Lung microvascular endothelial cell (primary cell): ENCODE measurements around the gene ADAMTS2. TPM values are rescaled to one million over a fixed set of nuclear protein-coding genes. Genes with fewer than 3 reads are reported as not detected.
A peak's percentile ranks its signal among the peaks of the same experiment; 100 is the strongest.

Experiments
- DNase-seq, 2 donors: peaks; one replicate each; pipeline versions ENCODE4 v3.0.0 to v3.0.0-alpha.2; 2010; ENCODE audit warnings: low read depth in 2 of 2
- total RNA-seq: library from RNA; depleted of rRNA; stranded (reverse); fragments of >200 nt; gene quantifications from 2 replicates; pipeline ENCODE4 v1.2.1, GENCODE V29; 2014

Gene ADAMTS2
- total RNA-seq, 1 donor from 2014 or later = 0.40 TPM

- DNase-seq = peak in 1 of 2 donors; percentile 27
Observed at GRCh38 chr5:179142434-179143198, 202.6 kb downstream of the ADAMTS2 start.

DNA sequence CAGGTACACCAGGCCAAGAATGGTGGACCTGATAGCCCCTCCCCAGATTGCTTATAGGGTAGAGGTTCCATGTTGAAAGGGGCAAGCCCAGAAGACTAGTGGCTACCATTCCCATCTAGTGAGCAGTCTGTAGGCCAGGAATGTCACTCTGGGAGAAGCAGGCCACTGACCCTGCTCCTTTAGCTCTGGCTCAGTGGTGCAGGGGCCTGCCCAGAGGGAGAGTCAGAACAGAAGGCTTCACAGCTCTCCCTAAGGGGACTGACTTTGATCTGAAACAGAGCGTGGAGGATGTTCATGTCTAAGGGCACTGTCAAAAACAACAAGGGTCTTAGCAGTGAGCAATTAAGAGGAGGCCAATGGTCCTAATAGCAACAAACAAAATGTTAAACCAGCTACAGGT is 203.4 kb downstream of the ADAMTS2 start:
- DNase-seq = no peak

GRCh38 chr5:179140293-179140692 is 205.0 kb downstream of the ADAMTS2 start:
- DNase-seq = no peak

- DNase-seq = no peak
Observed at GRCh38 chr5:179139936-179140235, 205.4 kb downstream of the ADAMTS2 start.

DNA sequence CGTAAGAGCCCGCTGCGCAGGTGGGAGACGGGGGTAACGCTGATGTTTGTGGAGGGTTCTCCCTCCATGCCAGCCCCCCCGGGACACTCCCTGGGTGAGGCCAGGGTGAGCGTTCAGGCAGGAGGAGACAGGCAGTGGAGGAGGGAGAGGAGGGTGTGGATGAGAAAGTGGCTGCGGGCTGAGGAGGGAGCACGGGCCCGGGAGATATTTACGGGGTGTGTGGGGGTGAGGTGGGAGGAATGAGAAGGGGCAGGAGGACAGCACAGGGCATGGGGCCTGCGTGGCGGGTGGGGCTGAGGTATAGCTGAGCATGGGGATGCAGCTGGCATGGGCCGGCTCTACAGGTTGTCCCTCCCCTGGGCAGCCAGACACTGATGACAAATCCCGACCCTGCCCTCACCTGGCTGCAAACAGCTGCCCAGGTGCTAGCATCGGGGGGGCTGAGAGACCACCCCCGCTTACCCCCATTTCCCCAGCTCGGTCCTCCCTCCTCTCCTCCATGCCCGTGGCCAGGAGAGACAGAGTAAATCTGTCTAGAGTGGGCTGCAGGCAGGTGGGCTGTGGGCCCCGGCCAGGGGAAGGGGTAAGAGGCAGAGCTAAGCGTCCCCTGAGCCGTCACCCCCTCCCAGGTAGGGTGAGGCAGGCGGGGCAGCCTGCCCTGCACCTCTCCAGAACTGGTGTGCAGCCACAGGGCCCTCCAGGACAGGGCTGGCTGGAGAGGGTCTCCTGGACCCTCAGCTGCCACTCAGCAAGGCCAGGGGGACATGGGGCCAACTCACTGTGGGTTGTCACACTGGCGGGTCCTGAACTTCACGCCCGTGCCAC is 205.9 kb downstream of the ADAMTS2 start:
- DNase-seq = no peak

DNA sequence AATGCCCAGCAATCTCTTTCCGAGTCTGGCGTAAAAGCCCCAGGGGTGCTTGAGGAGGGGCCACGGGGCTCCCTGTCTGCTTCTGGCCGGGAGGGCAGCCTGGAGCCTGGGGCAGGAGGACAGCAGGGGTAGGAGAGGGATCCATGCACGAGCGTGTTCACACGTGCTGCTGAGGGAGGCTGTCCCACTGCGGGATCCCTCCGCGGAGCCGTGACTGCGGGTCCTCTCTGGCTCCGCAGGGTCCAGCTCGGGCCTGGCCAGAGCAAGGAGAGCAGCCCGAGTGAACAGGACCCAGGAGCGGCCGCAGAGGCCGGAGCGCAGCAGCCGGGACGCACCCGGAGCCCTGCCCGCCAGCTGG is 206.7 kb downstream of the ADAMTS2 start:
- no peak for DNase-seq

DNA sequence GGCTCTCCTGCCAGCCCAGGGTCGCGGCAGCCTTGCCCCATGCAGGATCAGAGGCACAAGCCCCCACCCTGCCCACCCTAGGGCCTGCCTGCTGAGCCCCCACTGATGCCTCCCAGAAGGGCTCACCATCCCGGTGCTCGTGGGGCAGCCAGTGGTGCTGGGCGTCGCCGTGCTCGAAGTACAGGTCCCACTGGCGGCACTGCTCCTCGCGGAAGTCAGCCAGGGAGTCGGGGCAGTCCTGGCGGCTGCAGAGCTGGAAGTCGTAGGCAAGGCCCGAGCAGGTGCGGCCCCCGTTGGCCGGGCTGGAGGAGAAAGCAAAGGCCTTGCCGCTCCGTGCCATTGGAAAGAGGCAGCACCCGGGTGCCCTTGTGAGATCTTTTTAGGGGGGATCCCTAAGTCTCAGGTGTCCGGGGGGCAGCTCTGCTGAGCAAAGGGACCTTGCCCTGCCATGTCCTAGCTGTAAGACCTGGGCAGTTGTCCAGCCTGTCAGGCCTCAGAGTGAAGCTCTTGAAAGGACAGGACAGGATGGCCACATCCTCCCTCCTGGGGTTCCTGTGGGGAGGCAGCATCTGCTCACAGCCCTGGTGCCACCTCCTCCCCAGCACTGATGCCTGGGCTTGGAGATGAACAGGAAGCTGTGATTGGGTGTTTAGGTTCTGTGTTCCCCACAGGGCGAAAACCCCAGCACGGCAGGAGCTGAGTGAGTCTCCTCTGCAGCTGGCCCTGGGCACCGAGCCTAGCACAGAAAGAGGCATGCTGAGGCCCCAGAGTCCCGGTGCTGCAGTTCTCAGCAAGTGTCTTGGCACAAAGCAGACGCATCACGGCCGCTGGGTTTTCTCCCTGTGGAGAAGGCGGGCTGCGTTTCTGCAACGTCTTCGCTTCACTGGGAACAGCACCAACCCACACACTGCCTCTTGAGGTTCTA is 207.4 kb downstream of the ADAMTS2 start:
- no peak for DNase-seq

DNA sequence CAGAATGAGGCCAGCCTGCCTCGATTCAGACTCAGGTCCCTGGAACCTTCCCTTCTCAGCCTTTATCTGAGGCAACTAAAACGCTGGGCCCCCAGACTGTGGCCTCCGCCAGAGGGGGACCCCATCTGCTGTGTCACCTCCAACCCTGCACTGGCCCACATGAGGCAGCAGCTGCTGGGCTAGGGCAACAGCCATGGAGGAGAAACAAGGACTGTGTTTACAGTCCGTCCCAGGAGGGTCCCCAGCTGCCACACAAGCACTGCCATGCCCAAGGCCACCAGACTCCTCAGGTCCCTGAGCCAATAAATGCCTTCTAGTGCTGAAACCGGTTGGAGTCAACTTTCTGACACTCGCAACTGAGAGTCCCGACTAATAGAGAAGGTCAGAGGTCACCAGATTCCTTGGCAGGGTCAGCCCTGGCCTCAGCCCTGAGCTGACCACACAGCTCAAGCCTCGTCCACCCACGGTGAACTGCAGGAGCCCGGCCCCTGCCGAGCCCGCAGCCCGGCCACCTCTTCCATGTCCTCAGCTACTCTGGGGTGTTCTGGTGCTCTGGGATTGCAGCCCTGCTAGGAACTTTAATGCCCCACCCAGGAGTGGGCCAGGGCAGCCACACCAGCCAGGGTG is 208.1 kb downstream of the ADAMTS2 start:
- DNase-seq = no peak

- DNase-seq = no peak
Observed at GRCh38 chr5:179135441-179136215, 209.6 kb downstream of the ADAMTS2 start.

GRCh38 chr5:179135006-179135405 is 210.3 kb downstream of the ADAMTS2 start:
- DNase-seq = no peak

- DNase-seq = no peak
Observed at GRCh38 chr5:179134511-179134910, 210.8 kb downstream of the ADAMTS2 start.

GRCh38 chr5:179132586-179133355 is 212.5 kb downstream of the ADAMTS2 start:
- no peak for DNase-seq

GRCh38 chr5:179131886-179132585 is 213.2 kb downstream of the ADAMTS2 start:
- no peak for DNase-seq

- DNase-seq = no peak
Observed at GRCh38 chr5:179131321-179131835, 213.9 kb downstream of the ADAMTS2 start.

DNA sequence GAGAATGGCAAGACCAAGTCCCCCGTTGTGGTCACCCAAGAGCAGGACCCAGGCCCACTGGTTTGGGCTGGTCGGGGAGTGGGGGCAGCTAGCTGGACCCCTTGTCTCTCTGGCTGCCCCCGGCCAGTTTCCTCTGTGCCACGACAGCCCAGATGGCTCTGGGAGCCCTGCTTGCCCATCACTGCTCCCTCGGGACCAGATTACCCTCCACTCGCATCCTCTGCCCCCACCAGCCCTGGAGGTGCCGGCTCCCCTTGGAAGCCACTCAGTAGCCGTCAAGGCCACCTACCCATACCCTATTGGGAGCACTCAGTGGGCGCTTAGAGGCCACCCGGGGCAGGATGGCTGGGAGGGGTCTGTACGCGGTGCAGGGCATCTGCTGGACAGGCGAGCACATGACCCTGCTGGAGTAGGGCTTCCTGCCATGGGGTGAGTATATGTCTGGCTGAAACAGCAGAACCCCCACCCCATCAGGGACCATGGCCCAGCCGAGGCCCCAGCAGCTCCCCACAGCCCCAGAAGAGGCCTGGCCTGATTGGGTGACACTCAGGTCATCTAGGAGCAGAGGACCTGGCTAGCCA is 215.1 kb downstream of the ADAMTS2 start:
- no peak for DNase-seq

DNA sequence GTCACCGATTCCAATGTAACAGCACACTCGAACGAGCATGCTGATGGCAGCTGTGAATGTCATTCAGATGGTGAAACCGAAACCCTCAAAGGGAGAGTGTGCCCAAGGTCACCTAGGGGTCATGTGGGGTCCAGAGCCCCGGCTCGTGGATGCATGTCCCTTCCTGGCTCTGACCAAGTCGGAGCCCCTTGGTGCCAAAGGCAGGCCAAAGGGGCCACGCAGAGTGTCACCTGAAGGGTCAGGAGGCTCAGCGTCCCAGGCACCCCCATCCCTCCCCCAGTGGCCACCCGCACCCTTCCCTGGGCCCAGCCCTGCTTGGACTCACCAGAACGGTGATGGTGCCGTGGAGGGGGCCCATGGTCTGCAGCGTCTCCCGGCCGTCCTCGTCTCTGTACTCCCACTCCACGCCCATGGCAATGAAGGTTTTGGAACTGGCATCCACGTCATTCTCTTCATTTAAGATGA is 215.6 kb downstream of the ADAMTS2 start:
- DNase-seq = no peak

DNA sequence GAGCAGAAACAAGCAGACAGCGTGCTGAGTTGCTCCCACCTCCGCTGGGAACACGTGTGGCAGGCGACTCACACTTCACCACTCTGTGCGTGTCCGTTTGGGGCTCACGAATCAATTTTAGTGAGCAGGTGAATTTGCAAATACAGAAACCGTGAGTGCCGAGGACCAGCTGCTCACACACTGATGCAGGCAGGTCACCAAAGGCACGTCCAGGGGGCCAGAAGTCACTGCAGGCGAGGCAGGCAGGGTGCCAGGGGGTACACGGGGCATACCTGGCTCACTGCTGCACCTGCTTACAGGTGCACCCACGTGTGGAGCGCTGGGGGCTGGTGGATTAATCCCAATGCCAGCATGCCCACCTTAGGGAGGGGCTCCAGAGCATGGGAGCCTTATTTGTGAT is 216.3 kb downstream of the ADAMTS2 start:
- DNase-seq = no peak

GRCh38 chr5:179128041-179128365 is 217.3 kb downstream of the ADAMTS2 start:
- DNase-seq = no peak
